Esophagus muscularis mucosa (tissue), 3 donors: ENCODE measurements around the gene KIR3DL2.

Experiments used
- CTCF ChIP-seq, 3 experiments: fragments of 200-600 bp in 2 of 3; fragments of 450-650 bp in 1 of 3; sonication (generic) in 2 of 3; IDR thresholded peaks; one replicate each; pipeline ENCODE4 v1.5.1; 2017 to 2019; ENCODE audit warnings: antibody characterized with exemption in 3 of 3, mild to moderate bottlenecking in 2 of 3, moderate library complexity in 1 of 3
- POLR2AphosphoS5 ChIP-seq, 2 donors: sonication (generic); formaldehyde crosslinking; IDR thresholded peaks; one replicate each; pipeline ENCODE4 v1.6.1; 2017; ENCODE audit warnings: antibody characterized with exemption in 2 of 2

- TF ChIP-seq CTCF (IDR thresholded peaks at IDR 0.05) (no peak), POLR2AphosphoS5 (IDR thresholded peaks at IDR 0.05) (no peak)
Observed at GRCh38 chr19:54804101-54804500, 46.1 kb upstream of the KIR3DL2 start.
